Activated CD8-positive, alpha-beta T cell treated with anti-CD3 and anti-CD28 coated beads for 36 hours (primary cell): Measurements from ENCODE around the gene TNNI2. TPM values are rescaled to one million over a fixed set of nuclear protein-coding genes. Genes with fewer than 3 reads are reported as not detected.

Experiments used
- ATAC-seq: fragments of 200-7000 bp; cut with Tn5 transposase; one replicate; pipeline ENCODE4 v1.10.0; 2021; ENCODE audit warnings: mild to moderate bottlenecking, moderate library complexity
- CTCF ChIA-PET: fragments of 350-600 bp; sonication (Branson Sonifier 250); formaldehyde crosslinking; loops from one replicate; lab custom pipeline; 2021; ENCODE audit warnings: antibody characterized with exemption; lab: Charles Lee
- POLR2A ChIA-PET: fragments of 350-600 bp; sonication (Branson Sonifier 250); formaldehyde crosslinking; loops from one replicate; lab custom pipeline; 2021; ENCODE audit warnings: antibody characterized with exemption; lab: Charles Lee
- DNase-seq: peaks from one replicate; pipeline ENCODE4 v3.0.0-alpha.2; 2020
- H3K27ac Mint-ChIP-seq: one replicate; pipeline ENCODE4 v1.8.0; 2021; ENCODE audit warnings: mild to moderate bottlenecking, mixed read lengths
- H3K27me3 Mint-ChIP-seq: one replicate; pipeline ENCODE4 v1.8.0; 2021; ENCODE audit warnings: mixed read lengths
- H3K36me3 Mint-ChIP-seq: one replicate; pipeline ENCODE4 v1.8.0; 2021; ENCODE audit warnings: low read depth, mixed read lengths
- H3K4me1 Mint-ChIP-seq: one replicate; pipeline ENCODE4 v1.8.0; 2021; ENCODE audit warnings: low read depth, mixed read lengths
- H3K4me3 Mint-ChIP-seq: one replicate; pipeline ENCODE4 v1.8.0; 2021; ENCODE audit warnings: mild to moderate bottlenecking, moderate library complexity, mixed read lengths
- H3K9me3 Mint-ChIP-seq: one replicate; pipeline ENCODE4 v1.8.0; 2021; ENCODE audit warnings: mixed read lengths
- intact Hi-C: fragments of 100-400 bp; cut with micrococcal nuclease; formaldehyde crosslinking; loops from one replicate; pipeline ENCODE4 v1.10.0; 2022
- total RNA-seq, 2 experiments: library from RNA; stranded (reverse); gene quantifications; one replicate each; pipeline ENCODE4 v1.2.3, GENCODE V29; 2021
- TF ChIP-seq, protein P1 (sequence below): fragments of 200-600 bp; IDR thresholded peaks from one replicate; pipeline ENCODE4 v1.8.0; 2022; ENCODE audit warnings: antibody characterized with exemption, mild to moderate bottlenecking

The TNNI2 gene
- total RNA-seq, 2 experiments from 2014 or later: 0.92 TPM; not detected in 1

- intact Hi-C loops: loop anchor here (5.0 kb wide), 1 partner anchor 43 kb away; no protein-coding TSS in a partner anchor
Measured at GRCh38 chr11:1839204-1839923, 583 bp downstream of the TNNI2 start.

DNA sequence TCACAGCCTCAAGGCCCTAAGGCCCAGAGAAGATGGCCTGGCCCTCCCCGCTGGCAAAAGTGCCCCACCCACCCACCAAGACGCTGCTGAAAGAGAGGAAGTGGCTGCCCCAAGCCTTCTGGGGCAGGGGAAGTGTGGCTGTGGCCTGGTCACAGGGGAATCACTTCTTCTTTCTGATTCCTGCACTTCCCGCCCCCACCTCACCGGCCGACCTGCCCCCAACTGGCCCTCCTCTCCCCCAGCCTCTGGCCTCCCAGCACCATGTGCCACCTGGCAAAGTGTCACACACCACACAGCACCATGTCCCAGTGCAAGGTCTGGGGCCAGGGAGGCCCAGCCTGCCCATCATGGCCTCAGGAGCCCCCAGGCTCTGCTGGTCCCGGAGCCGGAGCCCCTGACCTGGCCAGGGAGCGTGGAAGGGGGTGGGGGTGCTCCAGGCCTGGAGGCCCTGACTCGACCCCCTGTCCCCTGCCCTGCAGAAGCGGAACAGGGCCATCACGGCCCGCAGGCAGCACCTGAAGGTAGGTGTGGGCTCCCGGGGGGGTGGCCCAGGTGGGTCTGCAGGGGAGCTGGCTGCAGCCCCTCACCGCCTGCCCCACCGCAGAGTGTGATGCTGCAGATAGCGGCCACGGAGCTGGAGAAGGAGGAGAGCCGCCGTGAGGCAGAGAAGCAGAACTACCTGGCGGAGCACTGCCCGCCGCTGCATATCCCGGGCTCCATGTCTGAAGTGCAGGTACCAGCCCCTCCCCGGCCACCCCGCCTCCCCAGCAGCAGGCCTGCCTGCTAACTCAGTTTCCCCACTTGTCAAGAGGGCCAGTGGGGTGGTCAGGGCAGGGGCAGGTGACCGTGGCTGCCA lies 1.4 kb downstream of the TNNI2 start:
- Mint-ChIP-seq H3K9me3 (no peaks in the 10 kb centered on the region), H3K27ac (no peak overlapping the region), H3K36me3 (no peaks in the 10 kb centered on the region), H3K4me1 (peaks cover 26% of the 10 kb centered on the region), H3K27me3 (no peaks in the 10 kb centered on the region), H3K4me3 (no peak overlapping the region)
- ATAC-seq (no peak), DNase-seq (no peak)
- intact Hi-C loops: loop anchor here (5.0 kb wide), 2 partner anchors 42 to 312 kb away; no protein-coding TSS in a partner anchor
- ChIA-PET CTCF (interaction anchor here (1.0 to 1.8 kb wide), 4 partner anchors 13 to 160 kb away, joined by 3 to 6 read pairs (median 4); partner anchors contain the start of gene LSP1), POLR2A (interaction anchor here (2.0 kb wide), 1 partner anchor 10 kb away, joined by 7 read pairs; no protein-coding TSS in a partner anchor)
- TF ChIP-seq, protein P1, sequence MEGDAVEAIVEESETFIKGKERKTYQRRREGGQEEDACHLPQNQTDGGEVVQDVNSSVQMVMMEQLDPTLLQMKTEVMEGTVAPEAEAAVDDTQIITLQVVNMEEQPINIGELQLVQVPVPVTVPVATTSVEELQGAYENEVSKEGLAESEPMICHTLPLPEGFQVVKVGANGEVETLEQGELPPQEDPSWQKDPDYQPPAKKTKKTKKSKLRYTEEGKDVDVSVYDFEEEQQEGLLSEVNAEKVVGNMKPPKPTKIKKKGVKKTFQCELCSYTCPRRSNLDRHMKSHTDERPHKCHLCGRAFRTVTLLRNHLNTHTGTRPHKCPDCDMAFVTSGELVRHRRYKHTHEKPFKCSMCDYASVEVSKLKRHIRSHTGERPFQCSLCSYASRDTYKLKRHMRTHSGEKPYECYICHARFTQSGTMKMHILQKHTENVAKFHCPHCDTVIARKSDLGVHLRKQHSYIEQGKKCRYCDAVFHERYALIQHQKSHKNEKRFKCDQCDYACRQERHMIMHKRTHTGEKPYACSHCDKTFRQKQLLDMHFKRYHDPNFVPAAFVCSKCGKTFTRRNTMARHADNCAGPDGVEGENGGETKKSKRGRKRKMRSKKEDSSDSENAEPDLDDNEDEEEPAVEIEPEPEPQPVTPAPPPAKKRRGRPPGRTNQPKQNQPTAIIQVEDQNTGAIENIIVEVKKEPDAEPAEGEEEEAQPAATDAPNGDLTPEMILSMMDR: no peak

More at GRCh38 chr11:1839204-1839923, 583 bp downstream of the TNNI2 start:
- no peak for ATAC-seq
- Mint-ChIP-seq H3K27me3 (no peaks in the 10 kb centered on the region), H3K4me3 (no peak overlapping the region), H3K36me3 (no peaks in the 10 kb centered on the region), H3K9me3 (no peaks in the 10 kb centered on the region), H3K27ac (no peak overlapping the region), H3K4me1 (peaks cover 19% of the 10 kb centered on the region)
- TF ChIP-seq, protein P1: no peak
- CTCF ChIA-PET: interaction anchor here (0.8 to 1.8 kb wide), 8 partner anchors 14 to 313 kb away, joined by 3 to 14 read pairs (median 4); partner anchors contain the start of gene LSP1
- POLR2A ChIA-PET: interaction anchor here (1.1 to 1.3 kb wide), 2 partner anchors 52 to 145 kb away, joined by 3 read pairs; no protein-coding TSS in a partner anchor
- no peak for DNase-seq

GRCh38 chr11:1840780-1841480 lies 2.1 kb downstream of the TNNI2 start:
- no peak overlapping the region for H3K4me3 Mint-ChIP-seq

DNA sequence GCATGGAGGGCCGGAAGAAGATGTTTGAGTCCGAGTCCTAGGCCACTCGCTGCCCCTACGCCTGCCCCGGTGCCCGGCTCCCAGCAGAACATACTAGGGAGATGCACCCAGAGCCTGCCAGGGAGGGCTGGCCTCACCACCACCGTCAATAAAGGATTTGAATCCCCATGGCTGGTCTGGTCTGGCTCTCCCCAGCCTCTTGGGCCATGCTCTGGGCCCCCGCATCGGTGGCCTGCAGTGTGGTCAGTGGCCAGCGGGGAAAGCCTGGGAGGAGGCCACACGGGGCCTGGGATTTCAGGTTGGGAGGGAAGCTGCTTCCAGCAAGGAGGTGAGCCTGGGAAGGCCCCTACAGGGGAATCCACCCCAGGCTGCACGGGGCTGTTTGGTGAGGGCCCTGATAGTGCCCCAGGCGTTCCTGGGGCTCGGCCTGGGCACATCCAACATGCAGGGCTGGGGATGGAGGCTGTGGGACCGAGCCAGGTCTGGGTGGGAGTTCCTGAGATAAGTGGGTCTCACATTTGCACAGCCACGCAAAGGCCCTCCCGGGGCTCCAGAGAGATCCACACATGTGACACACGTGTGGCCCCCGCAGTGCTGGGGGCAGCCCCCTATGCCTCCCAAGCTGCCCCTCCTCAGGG lies 2.8 kb downstream of the TNNI2 start:
- H3K27me3 Mint-ChIP-seq: no peaks in the 10 kb centered on the region
- intact Hi-C loops: loop anchor here (5.0 kb wide), 1 partner anchor 311 kb away; no protein-coding TSS in a partner anchor
- H3K9me3 Mint-ChIP-seq: no peaks in the 10 kb centered on the region
- H3K36me3 Mint-ChIP-seq: no peaks in the 10 kb centered on the region
- ATAC-seq: no peak
- peaks cover 38% of the 10 kb centered on the region for H3K4me1 Mint-ChIP-seq
- ChIA-PET POLR2A (interaction anchor here (0.7 to 2.0 kb wide), 2 partner anchors 9 to 11 kb away, joined by 3 to 7 read pairs; no protein-coding TSS in a partner anchor), CTCF (interaction anchor here (1.0 kb wide), 1 partner anchor 35 kb away, joined by 4 read pairs; no protein-coding TSS in a partner anchor)
- TF ChIP-seq, protein P1: no peak
- no peak overlapping the region for H3K4me3 Mint-ChIP-seq
- H3K27ac Mint-ChIP-seq: no peak overlapping the region
- no peak for DNase-seq

More at GRCh38 chr11:1840780-1841480, 2.1 kb downstream of the TNNI2 start:
- intact Hi-C loops: loop anchor here (5.0 kb wide), 1 partner anchor 311 kb away; no protein-coding TSS in a partner anchor
- no peak for ATAC-seq
- no peaks in the 10 kb centered on the region for H3K36me3 Mint-ChIP-seq
- no peaks in the 10 kb centered on the region for H3K9me3 Mint-ChIP-seq
- peaks cover 34% of the 10 kb centered on the region for H3K4me1 Mint-ChIP-seq
- TF ChIP-seq, protein P1: no peak
- no peaks in the 10 kb centered on the region for H3K27me3 Mint-ChIP-seq
- POLR2A ChIA-PET: interaction anchor here (2.0 kb wide), 1 partner anchor 9 kb away, joined by 7 read pairs; no protein-coding TSS in a partner anchor
- CTCF ChIA-PET: interaction anchor here (1.0 kb wide), 1 partner anchor 35 kb away, joined by 4 read pairs; no protein-coding TSS in a partner anchor
- no peak overlapping the region for H3K27ac Mint-ChIP-seq
- no peak for DNase-seq
